ENCODE measurements around the gene SOX15.

DNA sequence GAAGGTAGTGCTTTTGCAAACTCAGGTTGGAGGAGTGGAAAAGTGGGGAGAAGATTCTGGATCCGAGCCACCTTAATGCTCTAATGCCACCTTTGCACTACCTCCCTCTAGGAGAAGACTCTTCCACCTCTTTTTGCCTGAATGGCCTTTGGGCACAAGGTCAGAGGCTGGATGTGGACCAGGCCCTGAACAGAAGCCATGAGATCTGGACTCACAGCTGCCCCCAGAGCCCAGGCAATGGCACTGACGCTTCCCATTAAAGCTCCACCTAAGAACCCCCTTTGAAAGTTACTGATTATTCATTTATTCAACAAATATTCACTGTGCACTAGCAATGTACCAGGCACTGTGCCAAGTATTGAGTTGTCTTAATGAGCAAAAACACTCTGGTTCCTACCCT, 43.2 kb upstream of the SOX15 start:
- TF ChIP-seq, protein P1, sequence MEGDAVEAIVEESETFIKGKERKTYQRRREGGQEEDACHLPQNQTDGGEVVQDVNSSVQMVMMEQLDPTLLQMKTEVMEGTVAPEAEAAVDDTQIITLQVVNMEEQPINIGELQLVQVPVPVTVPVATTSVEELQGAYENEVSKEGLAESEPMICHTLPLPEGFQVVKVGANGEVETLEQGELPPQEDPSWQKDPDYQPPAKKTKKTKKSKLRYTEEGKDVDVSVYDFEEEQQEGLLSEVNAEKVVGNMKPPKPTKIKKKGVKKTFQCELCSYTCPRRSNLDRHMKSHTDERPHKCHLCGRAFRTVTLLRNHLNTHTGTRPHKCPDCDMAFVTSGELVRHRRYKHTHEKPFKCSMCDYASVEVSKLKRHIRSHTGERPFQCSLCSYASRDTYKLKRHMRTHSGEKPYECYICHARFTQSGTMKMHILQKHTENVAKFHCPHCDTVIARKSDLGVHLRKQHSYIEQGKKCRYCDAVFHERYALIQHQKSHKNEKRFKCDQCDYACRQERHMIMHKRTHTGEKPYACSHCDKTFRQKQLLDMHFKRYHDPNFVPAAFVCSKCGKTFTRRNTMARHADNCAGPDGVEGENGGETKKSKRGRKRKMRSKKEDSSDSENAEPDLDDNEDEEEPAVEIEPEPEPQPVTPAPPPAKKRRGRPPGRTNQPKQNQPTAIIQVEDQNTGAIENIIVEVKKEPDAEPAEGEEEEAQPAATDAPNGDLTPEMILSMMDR (IDR thresholded peaks at IDR 0.05), result no peak
- TF ChIP-seq EP300 (IDR thresholded peaks at IDR 0.05) (no peak), POLR2AphosphoS5 (IDR thresholded peaks at IDR 0.05) (no peak)

Data from upper lobe of left lung (tissue), 4 donors.